ENCODE data around the gene PLD1.

DNA sequence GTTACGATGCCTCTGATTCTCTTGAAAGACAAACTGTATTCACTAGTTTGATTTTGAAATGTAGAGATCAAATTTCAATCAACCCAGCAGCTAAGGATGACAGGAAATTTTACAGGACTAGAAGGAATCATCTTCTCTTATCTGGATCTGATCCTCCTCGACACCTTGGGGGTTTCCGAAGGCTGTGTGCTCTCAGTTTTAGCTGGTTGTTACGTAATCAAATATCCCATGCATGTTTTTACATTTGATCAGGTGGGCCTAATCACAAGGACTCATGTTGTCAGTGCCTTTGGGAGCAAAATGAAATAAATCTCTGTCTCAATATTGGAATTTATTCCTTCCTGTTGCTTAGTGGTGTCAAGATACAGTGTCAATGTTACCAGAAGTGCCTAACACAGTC is 208.2 kb downstream of the PLD1 start:
- TF ChIP-seq, protein P1, sequence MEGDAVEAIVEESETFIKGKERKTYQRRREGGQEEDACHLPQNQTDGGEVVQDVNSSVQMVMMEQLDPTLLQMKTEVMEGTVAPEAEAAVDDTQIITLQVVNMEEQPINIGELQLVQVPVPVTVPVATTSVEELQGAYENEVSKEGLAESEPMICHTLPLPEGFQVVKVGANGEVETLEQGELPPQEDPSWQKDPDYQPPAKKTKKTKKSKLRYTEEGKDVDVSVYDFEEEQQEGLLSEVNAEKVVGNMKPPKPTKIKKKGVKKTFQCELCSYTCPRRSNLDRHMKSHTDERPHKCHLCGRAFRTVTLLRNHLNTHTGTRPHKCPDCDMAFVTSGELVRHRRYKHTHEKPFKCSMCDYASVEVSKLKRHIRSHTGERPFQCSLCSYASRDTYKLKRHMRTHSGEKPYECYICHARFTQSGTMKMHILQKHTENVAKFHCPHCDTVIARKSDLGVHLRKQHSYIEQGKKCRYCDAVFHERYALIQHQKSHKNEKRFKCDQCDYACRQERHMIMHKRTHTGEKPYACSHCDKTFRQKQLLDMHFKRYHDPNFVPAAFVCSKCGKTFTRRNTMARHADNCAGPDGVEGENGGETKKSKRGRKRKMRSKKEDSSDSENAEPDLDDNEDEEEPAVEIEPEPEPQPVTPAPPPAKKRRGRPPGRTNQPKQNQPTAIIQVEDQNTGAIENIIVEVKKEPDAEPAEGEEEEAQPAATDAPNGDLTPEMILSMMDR (IDR thresholded peaks at IDR 0.05; ENCODE audit: low read depth, low read length): no peak
- no peak for TF ChIP-seq POLR2A (IDR thresholded peaks at IDR 0.05; ENCODE audit: extremely low read depth, insufficient read length)

Measured in NB4 (cell line).